ENCODE measurements around the gene ZNF341. TPM values are rescaled to one million over a fixed set of nuclear protein-coding genes. Genes with fewer than 3 reads are reported as not detected.

Gene ZNF341
- total RNA-seq, 1 experiment from 2014 or later, result 0.64 TPM

Other genes with a start within 250 kb of the ZNF341 start
- gene CBFA2T2, start 241.9 kb upstream of the ZNF341 start, total RNA-seq (2014; rRNA removed; shearing (Covaris generic); ENCODE audit: low replicate concordance), result 51.9 and 56.1 TPM in 2 replicates
- 0.44 TPM in 1 of 2 replicates, not detected in the other for gene C20orf144, start 69.7 kb upstream of the ZNF341 start, total RNA-seq (2014; rRNA removed; shearing (Covaris generic); ENCODE audit: low replicate concordance)
- 10.2 and 15.2 TPM in 2 replicates for gene ACTL10, start 65.1 kb upstream of the ZNF341 start, total RNA-seq (2014; rRNA removed; shearing (Covaris generic); ENCODE audit: low replicate concordance)
- gene NECAB3, start 57.6 kb upstream of the ZNF341 start, total RNA-seq (2014; rRNA removed; shearing (Covaris generic); ENCODE audit: low replicate concordance), result 30.2 and 96.4 TPM in 2 replicates
- gene E2F1, start 45.6 kb upstream of the ZNF341 start, total RNA-seq (2014; rRNA removed; shearing (Covaris generic); ENCODE audit: low replicate concordance), result 45.9 and 60.9 TPM in 2 replicates
- gene PXMP4, start 11.7 kb upstream of the ZNF341 start, total RNA-seq (2014; rRNA removed; shearing (Covaris generic); ENCODE audit: low replicate concordance), result 3.3 and 4.9 TPM in 2 replicates
- gene CHMP4B, start 79.4 kb downstream of the ZNF341 start, total RNA-seq (2014; rRNA removed; shearing (Covaris generic); ENCODE audit: low replicate concordance), result 151 and 167 TPM in 2 replicates

Measured in Caki2 (cell line).